H54 (cell line): ENCODE measurements around the gene PHYKPL.

Experiments used
- DNase-seq: peaks from one replicate; pipeline ENCODE4 v3.0.0; 2011; ENCODE audit warnings: low spot score, mixed read lengths; ENCODE audit not compliant: insufficient read length
- FAIRE-seq: peaks from 3 replicates; lab custom pipeline; 2011; peaks lifted over from hg19 to GRCh38; lab: Jason Lieb, UNC
- POLR2A ChIP-seq: IDR thresholded peaks from 2 replicates; pipeline ENCODE4 v1.6.1; 2011; ENCODE audit warnings: low read depth, mild to moderate bottlenecking, low read length

The PHYKPL gene

GRCh38 chr5:178214160-178214803 lies 18.3 kb downstream of the PHYKPL start:
- no peak for DNase-seq
- no peak for TF ChIP-seq POLR2A
- no peak for FAIRE-seq

- FAIRE-seq (no peak), DNase-seq (no peak)
- no peak for TF ChIP-seq POLR2A
These were observed 18.9 kb downstream of the PHYKPL start for GRCh38 chr5:178213748-178214151.

- no peak for FAIRE-seq
- TF ChIP-seq POLR2A = no peak
- DNase-seq = no peak
These were observed 19.6 kb downstream of the PHYKPL start for GRCh38 chr5:178213003-178213461.

GRCh38 chr5:178212241-178213002 lies 20.2 kb downstream of the PHYKPL start:
- DNase-seq (no peak), FAIRE-seq (no peak)
- no peak for TF ChIP-seq POLR2A

- no peak for TF ChIP-seq POLR2A
- no peak for FAIRE-seq
- DNase-seq = no peak
These were observed 21.2 kb downstream of the PHYKPL start for GRCh38 chr5:178211095-178212048.

- TF ChIP-seq POLR2A = no peak
- DNase-seq (no peak), FAIRE-seq (no peak)
These were observed 21.9 kb downstream of the PHYKPL start for GRCh38 chr5:178210686-178211085.

- no peak for FAIRE-seq
These were observed 22.5 kb downstream of the PHYKPL start for GRCh38 chr5:178210073-178210535.

GRCh38 chr5:178209334-178210072 lies 23.1 kb downstream of the PHYKPL start:
- no peak for TF ChIP-seq POLR2A
- no peak for DNase-seq
- no peak for FAIRE-seq

More at GRCh38 chr5:178210073-178210535, 22.5 kb downstream of the PHYKPL start:
- no peak for TF ChIP-seq POLR2A
- DNase-seq = no peak

- no peak for DNase-seq
- no peak for TF ChIP-seq POLR2A
- no peak for FAIRE-seq
These were observed 23.9 kb downstream of the PHYKPL start for GRCh38 chr5:178208540-178209227.

- no peak for TF ChIP-seq POLR2A
- no peak for DNase-seq
- no peak for FAIRE-seq
These were observed 24.7 kb downstream of the PHYKPL start for GRCh38 chr5:178207917-178208280.

GRCh38 chr5:178207183-178207916 lies 25.3 kb downstream of the PHYKPL start:
- TF ChIP-seq POLR2A = no peak
- FAIRE-seq (no peak), DNase-seq (peak; percentile 38)
